ENCODE data around the gene PLCH1. TPM values are rescaled to one million over a fixed set of nuclear protein-coding genes. Genes with fewer than 3 reads are reported as not detected.

Gene PLCH1
- polyA plus RNA-seq, 1 donor (not counting 4 experiments of a cell fraction or from before 2014, with no cell fraction given) = 0.05 TPM

- no peak overlapping the region for H3K9ac ChIP-seq (ENCODE audit: control insufficient read depth, extremely low read depth, insufficient read depth, low read length)
- H3K9me1 ChIP-seq (ENCODE audit: control insufficient read depth, extremely low read depth, insufficient read depth, low read length) = no peaks in the 10 kb centered on the region
- H3K79me2 ChIP-seq (ENCODE audit: control insufficient read depth, insufficient read depth, low read length) = no peaks in the 10 kb centered on the region
- H3K27ac ChIP-seq (ENCODE audit: control insufficient read depth, insufficient read depth, low read length) = no peak overlapping the region
- FAIRE-seq = no peak
- H2AFZ ChIP-seq (ENCODE audit: control insufficient read depth, low read length) = no peak overlapping the region
- dilution Hi-C loops (cut with MboI; ENCODE audit: extremely low pct_ligation_motif_present, low sequenced_read_pairs) = no loop called here
- H3K4me1 ChIP-seq (ENCODE audit: control insufficient read depth, extremely low read depth, insufficient read depth, low read length) = peaks cover 10% of the 10 kb centered on the region
- H3K27me3 ChIP-seq (ENCODE audit: control insufficient read depth, extremely low read depth, insufficient read depth, low read length) = no peaks in the 10 kb centered on the region
- H4K20me1 ChIP-seq (ENCODE audit: control insufficient read depth, extremely low read depth, insufficient read depth, low read length) = no peaks in the 10 kb centered on the region
- peak; percentile 57 for DNase-seq (ENCODE audit: low read depth, low spot score)
- peaks cover 2% of the 10 kb centered on the region for H3K9me3 ChIP-seq (ENCODE audit: control insufficient read depth, low read depth, low read length)
- TF ChIP-seq EZH2 (IDR thresholded peaks at IDR 0.05; ENCODE audit: low read length) (no peak), CTCF (optimal IDR thresholded peaks at IDR 0.05 in 1 of 3, IDR thresholded peaks at IDR 0.05 in 1 of 3, conservative IDR thresholded peaks at IDR 0.05 in 1 of 3; ENCODE audit: extremely low read depth in 1 of 3, insufficient read depth in 2 of 3, low read length in 3 of 3) (no peak)
- no peaks in the 10 kb centered on the region for H3K36me3 ChIP-seq (ENCODE audit: control insufficient read depth in 2 of 2, extremely low read depth in 1 of 2, insufficient read depth in 2 of 2, low read length in 2 of 2)
- H3K4me2 ChIP-seq (ENCODE audit: control insufficient read depth, extremely low read depth, insufficient read depth, low read depth, low read length) = no peak overlapping the region
- no peak overlapping the region for H3K4me3 ChIP-seq (ENCODE audit: control insufficient read depth in 2 of 3, extremely low read depth in 1 of 3, insufficient read depth in 2 of 3, low read depth in 1 of 3, low read length in 3 of 3)
Measured at GRCh38 chr3:155428563-155428962, 316.3 kb downstream of the PLCH1 start.

- no peaks in the 10 kb centered on the region for H3K27me3 ChIP-seq (ENCODE audit: control insufficient read depth, extremely low read depth, insufficient read depth, low read length)
- peaks cover 2% of the 10 kb centered on the region for H3K9me3 ChIP-seq (ENCODE audit: control insufficient read depth, low read depth, low read length)
- peak overlapping the region; percentile 35 for H2AFZ ChIP-seq (ENCODE audit: control insufficient read depth, low read length)
- H3K4me3 ChIP-seq (ENCODE audit: control insufficient read depth in 2 of 3, extremely low read depth in 1 of 3, insufficient read depth in 2 of 3, low read depth in 1 of 3, low read length in 3 of 3) = no peak overlapping the region
- dilution Hi-C loops (cut with MboI; ENCODE audit: extremely low pct_ligation_motif_present, low sequenced_read_pairs) = no loop called here
- no peak overlapping the region for H3K27ac ChIP-seq (ENCODE audit: control insufficient read depth, insufficient read depth, low read length)
- H3K36me3 ChIP-seq (ENCODE audit: control insufficient read depth in 2 of 2, extremely low read depth in 1 of 2, insufficient read depth in 2 of 2, low read length in 2 of 2) = no peaks in the 10 kb centered on the region
- no peak overlapping the region for H3K9ac ChIP-seq (ENCODE audit: control insufficient read depth, extremely low read depth, insufficient read depth, low read length)
- H4K20me1 ChIP-seq (ENCODE audit: control insufficient read depth, extremely low read depth, insufficient read depth, low read length) = no peaks in the 10 kb centered on the region
- FAIRE-seq = no peak
- no peaks in the 10 kb centered on the region for H3K79me2 ChIP-seq (ENCODE audit: control insufficient read depth, insufficient read depth, low read length)
- no peak for DNase-seq (ENCODE audit: low read depth, low spot score)
- no peak for TF ChIP-seq EZH2 (IDR thresholded peaks at IDR 0.05; ENCODE audit: low read length)
- TF ChIP-seq CTCF (optimal IDR thresholded peaks at IDR 0.05 in 1 of 3, IDR thresholded peaks at IDR 0.05 in 1 of 3, conservative IDR thresholded peaks at IDR 0.05 in 1 of 3; ENCODE audit: extremely low read depth in 1 of 3, insufficient read depth in 2 of 3, low read length in 3 of 3) = no peak
- H3K4me2 ChIP-seq (ENCODE audit: control insufficient read depth, extremely low read depth, insufficient read depth, low read depth, low read length) = peak overlapping the region; percentile 23
- H3K4me1 ChIP-seq (ENCODE audit: control insufficient read depth, extremely low read depth, insufficient read depth, low read length) = peaks cover 10% of the 10 kb centered on the region
- no peaks in the 10 kb centered on the region for H3K9me1 ChIP-seq (ENCODE audit: control insufficient read depth, extremely low read depth, insufficient read depth, low read length)
Measured at GRCh38 chr3:155426524-155427230, 318.2 kb downstream of the PLCH1 start.
